Esophagus squamous epithelium (tissue), 4 donors: ENCODE results near the gene ETV3.

Source experiments
- POLR2A ChIP-seq, 4 donors: fragments of 450-650 bp; IDR thresholded peaks; one replicate each; pipeline ENCODE4 v1.6.1; 2017; ENCODE audit warnings: antibody characterized with exemption in 4 of 4, mild to moderate bottlenecking in 4 of 4, moderate library complexity in 3 of 4
- TF ChIP-seq, protein P1 (sequence below), 6 experiments: fragments of 450-650 bp in 4 of 6; fragments of 200-600 bp in 2 of 6; sonication (generic) in 2 of 6; IDR thresholded peaks; one replicate each; pipeline ENCODE4 v1.5.1; 2016 to 2019; ENCODE audit warnings: antibody characterized with exemption in 6 of 6, mild to moderate bottlenecking in 4 of 6, moderate library complexity in 4 of 6

- TF ChIP-seq, protein P1, sequence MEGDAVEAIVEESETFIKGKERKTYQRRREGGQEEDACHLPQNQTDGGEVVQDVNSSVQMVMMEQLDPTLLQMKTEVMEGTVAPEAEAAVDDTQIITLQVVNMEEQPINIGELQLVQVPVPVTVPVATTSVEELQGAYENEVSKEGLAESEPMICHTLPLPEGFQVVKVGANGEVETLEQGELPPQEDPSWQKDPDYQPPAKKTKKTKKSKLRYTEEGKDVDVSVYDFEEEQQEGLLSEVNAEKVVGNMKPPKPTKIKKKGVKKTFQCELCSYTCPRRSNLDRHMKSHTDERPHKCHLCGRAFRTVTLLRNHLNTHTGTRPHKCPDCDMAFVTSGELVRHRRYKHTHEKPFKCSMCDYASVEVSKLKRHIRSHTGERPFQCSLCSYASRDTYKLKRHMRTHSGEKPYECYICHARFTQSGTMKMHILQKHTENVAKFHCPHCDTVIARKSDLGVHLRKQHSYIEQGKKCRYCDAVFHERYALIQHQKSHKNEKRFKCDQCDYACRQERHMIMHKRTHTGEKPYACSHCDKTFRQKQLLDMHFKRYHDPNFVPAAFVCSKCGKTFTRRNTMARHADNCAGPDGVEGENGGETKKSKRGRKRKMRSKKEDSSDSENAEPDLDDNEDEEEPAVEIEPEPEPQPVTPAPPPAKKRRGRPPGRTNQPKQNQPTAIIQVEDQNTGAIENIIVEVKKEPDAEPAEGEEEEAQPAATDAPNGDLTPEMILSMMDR (IDR thresholded peaks at IDR 0.05) = no peak
- no peak for TF ChIP-seq POLR2A (IDR thresholded peaks at IDR 0.05)
These were observed 4.7 kb upstream of the ETV3 start for GRCh38 chr1:157142765-157143423.
